T47D (cell line): ENCODE data around the gene VWDE.
"Not testable (repeated sequence)": the region's sequence is repeated elsewhere in the genome, so short reads cannot be mapped to it uniquely, and the experiment has no call there.

Experiments used
- DNase-seq, 2 experiments: peaks; one replicate each; pipeline versions ENCODE4 v3.0.0 to v3.0.0-alpha.2; 2011 to 2012; ENCODE audit warnings: low read depth in 1 of 2, low spot score in 1 of 2
- JUND ChIP-seq: IDR thresholded peaks from 2 replicates; pipeline ENCODE4 v1.6.1; 2012; ENCODE audit warnings: low read depth
- in situ Hi-C: cut with HindIII; loops from 2 replicates; pipeline ENCODE4 v1.10.0; 2016; ENCODE audit warnings: low sequenced_read_pairs, low pct_unique_long_range_greater_than_20kb

The VWDE gene

DNA sequence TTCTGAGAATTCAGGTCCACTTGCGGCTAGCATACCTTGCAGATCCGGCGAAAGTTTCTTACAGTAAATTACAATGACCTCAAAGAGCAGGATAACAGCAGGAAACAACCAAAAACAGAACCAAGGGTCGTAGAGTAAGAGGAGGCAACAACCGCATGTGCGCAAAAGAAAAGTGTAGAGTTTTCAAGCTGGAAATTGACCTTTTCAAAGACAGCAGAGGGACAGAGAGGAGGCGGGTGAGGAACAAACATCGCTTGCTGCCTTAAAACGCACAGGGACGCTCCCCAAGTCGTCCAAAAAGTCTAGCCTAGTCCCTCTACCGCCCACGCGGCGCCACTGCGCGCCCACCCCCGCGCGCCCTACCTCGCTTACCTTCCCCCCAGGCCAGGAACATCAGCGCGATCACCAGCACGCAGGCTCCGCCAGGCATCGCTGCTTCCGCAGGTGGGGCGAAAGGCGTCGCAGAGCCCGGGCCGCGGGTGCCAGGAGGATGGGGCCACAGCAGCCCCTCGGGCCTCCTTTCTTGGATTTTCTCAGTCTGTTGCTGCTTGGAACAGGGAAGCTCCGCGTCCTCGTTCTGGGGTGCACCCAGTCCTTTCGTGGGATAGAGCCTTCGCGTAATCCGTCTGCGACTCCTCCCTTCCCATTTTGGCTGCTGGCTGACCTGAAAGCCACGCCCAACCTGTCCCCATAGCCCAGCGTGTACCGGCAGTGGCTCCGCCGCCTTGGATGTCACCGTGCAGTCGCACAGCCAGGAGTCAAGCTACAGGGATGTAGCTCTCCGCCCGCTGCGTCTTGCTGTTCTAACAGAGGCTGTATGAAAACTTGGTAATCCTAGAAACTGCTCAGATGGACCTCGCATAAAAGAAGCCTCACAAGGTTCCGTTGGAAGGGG, at the start of gene VWDE:
Gene VWDE (minus strand): TSS at position 579 of the 895 bp plus-strand sequence. CDS start 149 bp downstream, at position 430.
- TF ChIP-seq JUND = no peak
- in situ Hi-C loops = no loop called here
- peak; percentile 49 to 56 for DNase-seq

DNA sequence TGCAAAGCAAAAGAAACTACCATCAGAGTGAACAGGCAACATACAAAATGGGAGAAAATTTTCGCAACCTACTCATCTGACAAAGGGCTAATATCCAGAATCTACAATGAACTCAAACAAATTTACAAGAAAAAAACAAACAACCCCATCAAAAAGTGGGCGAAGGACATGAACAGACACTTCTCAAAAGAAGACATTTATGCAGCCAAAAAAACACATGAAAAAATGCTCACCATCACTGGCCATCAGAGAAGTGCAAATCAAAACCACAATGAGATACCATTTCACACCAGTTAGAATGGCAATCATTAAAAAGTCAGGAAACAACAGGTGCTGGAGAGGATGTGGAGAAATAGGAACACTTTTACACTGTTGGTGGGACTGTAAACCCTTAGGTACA, 49.5 kb upstream of the VWDE start:
- DNase-seq, in situ Hi-C loops: not testable (repeated sequence)

DNA sequence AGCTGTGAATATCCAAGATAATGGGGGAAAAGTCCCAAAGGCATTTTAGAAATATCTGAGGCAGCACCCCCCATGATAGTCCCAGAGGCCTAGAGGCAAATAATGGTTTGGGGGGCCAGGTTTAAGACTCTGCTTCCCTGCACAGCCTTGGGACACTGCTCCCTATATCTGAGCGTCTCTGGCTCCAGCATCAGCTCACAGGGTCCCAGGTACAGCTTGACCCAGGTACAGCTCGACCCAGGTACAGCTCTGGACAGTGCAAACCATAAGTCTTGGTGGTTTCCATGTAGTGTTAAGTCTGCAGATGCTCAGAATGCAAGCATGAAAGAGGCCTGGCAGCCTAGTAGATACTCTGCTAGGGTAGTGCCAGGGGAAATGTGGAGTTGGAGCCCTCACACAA, 47.0 kb upstream of the VWDE start:
- in situ Hi-C loops = no loop called here
- no peak for TF ChIP-seq JUND

DNA sequence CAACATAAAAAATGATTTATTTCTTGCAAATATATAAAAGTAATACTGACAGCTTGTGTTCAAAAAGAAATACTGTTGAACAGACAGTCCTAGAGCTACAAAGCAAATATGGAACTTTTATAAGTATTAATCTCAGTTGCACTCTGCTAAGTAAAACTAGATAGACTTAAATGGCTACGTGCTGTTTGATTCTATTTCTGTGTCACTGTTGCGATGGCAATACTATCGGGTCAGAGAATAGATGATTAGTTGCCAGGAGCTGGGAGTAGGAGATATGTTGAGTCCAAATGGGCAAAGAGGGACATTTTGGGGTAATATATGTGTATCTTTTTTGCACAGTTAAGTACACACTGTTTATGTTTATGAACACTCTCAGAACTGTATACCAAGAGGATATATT, 41.1 kb upstream of the VWDE start:
- in situ Hi-C loops = no loop called here
- no peak for TF ChIP-seq JUND
- no peak for DNase-seq

More for the DNA sequence above, 47.0 kb upstream of the VWDE start:
- DNase-seq = no peak

DNA sequence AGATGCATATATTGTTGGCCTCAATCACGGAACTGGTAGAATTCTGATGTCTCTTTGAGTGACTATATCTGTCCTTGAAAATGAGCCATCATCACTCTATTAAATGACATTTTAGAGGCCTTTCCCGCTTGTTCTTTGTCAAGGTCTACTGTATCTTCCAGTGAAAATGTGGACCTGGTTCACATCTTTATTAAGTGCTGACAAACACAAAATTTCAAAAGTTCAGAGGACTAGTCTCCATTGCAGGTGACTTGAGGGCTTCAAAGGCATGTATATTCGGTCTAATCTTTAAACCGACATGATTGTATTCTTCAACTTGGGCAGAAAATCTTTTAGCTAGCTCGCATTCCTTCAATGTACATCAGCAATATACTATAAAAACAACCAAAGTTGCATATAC, 36.6 kb upstream of the VWDE start:
- in situ Hi-C loops = no loop called here
- no peak for DNase-seq
- TF ChIP-seq JUND = no peak

DNA sequence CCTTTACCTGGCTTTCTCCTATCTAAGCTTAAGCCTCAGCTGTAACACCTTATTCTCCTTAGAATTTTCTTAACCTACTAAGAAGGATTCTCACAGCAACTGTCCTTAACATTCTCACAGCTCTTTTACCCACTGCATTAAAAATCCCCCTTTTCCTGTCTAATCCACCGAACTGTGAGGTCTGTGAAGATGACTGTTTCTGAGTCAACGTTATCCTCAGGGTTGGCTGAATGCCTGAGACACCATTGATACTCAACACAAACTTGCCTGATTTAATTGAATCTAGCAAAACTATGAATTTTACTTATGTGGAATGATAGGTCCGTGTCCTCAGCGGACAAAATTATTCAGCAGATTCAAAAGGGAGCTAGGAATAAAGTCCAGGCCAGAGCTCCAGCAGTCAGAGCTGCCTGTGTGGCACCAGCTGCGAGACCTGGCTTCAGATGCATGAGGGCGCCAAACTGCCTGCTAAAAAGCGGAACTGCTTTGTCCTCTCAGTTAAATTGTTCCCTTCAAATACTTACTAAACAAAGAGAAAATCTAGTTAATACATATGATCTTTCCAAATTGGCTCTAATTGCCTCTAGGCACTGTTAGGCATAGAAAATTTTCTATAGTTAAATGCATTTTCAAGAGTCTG, 33.4 kb upstream of the VWDE start:
- peak in 1 of 2 experiments; percentile 46 for DNase-seq
- in situ Hi-C loops = no loop called here
- TF ChIP-seq JUND = no peak

DNA sequence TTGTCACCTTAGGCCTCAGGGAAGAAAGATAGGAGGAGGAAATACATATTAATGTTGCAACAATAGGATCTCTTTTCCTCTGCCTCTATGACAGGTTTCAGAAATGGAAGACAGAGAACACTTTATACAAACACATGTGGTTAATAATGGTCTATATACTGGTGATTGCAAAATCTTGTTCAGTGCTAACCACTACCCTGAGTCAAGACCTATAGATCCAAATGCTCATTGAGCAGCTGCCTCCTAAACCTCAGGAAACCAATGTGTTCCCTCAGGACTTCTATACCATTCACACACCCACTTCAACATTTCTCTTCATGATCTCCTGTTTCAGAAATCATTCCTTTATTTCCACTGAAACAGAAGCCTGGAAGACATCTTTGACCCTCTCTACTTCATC, 32.5 kb upstream of the VWDE start:
- DNase-seq = no peak
- in situ Hi-C loops = no loop called here
- TF ChIP-seq JUND = no peak

DNA sequence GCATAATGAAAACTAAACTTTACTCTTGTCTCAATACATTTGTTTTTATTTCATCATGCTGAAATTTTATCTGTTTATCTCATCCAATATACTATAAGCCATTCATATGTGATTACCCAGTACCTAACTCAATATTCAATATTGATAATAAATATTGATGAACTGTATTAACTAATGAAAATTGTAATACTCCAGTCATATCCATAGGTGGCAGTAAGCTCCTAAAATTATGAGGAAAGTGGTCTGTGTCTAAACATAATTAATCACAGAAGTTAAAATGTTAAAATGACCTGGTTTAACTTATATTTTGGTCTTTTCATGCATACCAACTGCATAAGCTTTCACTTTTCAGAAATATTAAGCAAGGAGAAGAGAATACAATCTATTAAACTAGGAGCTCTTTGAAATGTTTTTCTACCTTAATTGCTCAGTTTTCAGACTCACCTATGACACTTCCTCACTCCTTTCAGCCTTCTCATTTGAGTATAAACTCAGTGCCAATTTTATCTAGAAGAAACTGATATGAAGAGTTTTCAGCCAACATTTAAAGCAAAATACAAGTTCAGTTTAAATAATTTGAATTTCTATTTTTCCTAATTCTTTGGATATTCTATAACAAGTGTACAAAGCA, 30.5 kb upstream of the VWDE start:
- no peak for DNase-seq
- TF ChIP-seq JUND = no peak
- in situ Hi-C loops = no loop called here

DNA sequence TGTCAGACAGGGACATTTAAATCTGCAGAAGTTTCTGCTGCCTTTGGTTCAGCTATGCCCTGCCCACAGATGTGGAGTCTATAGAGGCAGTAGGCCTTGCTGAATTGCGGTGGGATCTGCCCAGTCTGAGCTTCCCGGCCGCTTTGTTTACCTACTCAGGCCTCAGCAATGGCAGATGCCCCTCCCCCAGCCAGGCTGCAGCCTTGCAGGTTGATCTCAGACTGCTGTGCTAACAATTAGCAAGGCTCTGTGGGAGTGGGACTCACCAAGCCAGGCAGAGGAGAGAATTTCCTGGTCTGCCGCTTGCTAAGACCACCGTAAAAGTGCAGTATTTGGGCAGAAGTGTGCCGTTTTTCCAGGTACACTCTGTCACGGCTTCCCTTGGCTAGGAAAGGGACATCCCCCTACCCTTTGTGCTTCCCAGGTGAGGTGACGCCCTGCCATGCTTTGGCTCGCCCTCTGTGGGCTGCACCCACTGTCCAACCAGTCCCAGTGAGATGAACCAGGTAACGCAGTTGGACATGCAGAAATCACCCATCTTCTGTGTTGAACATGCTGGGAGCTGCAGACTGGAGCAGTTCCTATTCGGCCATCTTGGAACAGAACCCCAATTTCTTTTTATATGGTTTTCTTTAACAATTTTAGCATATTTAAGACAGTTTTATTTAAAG, 28.4 kb upstream of the VWDE start:
- in situ Hi-C loops = no loop called here
- TF ChIP-seq JUND = no peak
- no peak for DNase-seq

DNA sequence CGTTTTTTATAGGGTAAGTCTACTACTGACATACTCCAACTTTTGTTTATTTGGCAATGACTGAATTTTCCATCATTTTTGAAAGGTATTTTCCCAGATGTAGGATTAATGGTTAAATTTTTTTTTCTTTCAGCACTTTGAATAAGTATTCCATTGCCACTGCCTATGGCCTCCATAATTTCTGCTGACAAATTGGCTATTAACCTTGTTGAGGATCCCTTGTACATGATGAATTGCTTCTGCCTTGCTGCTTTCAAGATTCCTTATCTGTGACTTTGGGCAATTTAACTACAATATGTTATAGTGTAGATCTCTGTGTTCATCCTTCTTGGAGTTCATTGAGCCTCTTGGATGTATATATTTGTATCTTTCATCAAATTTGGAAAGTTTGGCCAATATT, 21.6 kb upstream of the VWDE start:
- no peak for TF ChIP-seq JUND
- DNase-seq = no peak
- in situ Hi-C loops = no loop called here

DNA sequence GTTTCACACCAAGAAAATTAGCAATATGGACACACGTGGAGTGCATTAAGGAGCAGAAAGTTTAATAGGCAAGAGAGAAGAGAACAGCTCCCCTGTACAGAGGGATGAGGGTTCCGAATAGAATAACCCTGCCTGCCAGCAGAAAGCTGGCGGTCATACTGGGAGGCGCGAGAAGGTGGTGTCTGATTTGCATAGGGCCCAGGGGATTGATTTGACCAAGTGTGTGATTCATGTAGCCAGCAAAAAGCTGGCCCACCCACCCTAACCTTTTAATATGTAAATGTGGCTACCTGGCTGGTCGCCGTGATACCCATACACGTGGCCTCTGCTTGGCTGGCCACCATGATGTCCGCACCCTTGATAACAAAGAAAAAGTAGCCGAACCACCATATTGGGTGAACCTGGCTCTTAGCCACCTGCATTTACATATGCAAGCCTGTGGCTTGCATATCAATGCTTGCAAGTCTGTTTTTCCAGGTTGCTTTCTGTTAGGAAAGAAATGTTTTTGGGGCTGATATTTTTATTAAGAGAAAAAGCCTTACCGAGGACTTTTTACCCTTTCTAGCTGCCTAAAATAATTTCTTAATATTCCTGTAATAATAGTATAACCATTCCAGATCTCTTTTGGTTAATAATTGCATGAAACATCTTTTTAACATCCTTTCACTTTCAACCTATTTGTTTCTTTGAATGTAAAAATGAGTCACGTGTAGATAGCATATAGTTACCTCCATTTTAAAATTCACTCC, 20.5 kb upstream of the VWDE start:
- DNase-seq = no peak
- in situ Hi-C loops = no loop called here
- TF ChIP-seq JUND = no peak
